Neutrophil (primary cell): ENCODE data around the gene GPR78.

Experiments
- H3K27ac ChIP-seq: fragments of 200-600 bp; sonication (generic); 2 replicates; pipeline ENCODE4 v1.5.1; 2016; ENCODE audit warnings: mild to moderate bottlenecking, moderate library complexity
- H3K27me3 ChIP-seq: fragments of 200-600 bp; sonication (generic); 2 replicates; pipeline ENCODE4 v1.6.0; 2016; ENCODE audit warnings: mild to moderate bottlenecking
- H3K36me3 ChIP-seq: fragments of 200-600 bp; sonication (generic); 2 replicates; pipeline ENCODE4 v1.5.1; 2017
- H3K4me1 ChIP-seq, 2 experiments: fragments of 200-600 bp in 1 of 2; sonication (generic) in 1 of 2; 1 replicate in 1 of 2; 2 replicates in 1 of 2; pipeline versions ENCODE4 v1.5.1 to v1.6.1; 2013 to 2016; ENCODE audit warnings: low read depth in 1 of 2, low read length in 1 of 2, mild to moderate bottlenecking in 1 of 2, moderate library complexity in 1 of 2; ENCODE audit not compliant: control insufficient read depth in 1 of 2, insufficient read depth in 1 of 2
- H3K4me3 ChIP-seq, 2 experiments: fragments of 200-600 bp in 1 of 2; sonication (generic) in 1 of 2; 1 replicate in 1 of 2; 2 replicates in 1 of 2; pipeline ENCODE4 v1.5.1; 2013 to 2016; ENCODE audit warnings: low read depth in 1 of 2, low read length in 1 of 2, mild to moderate bottlenecking in 1 of 2, moderate library complexity in 1 of 2
- H3K9me3 ChIP-seq: fragments of 200-600 bp; sonication (generic); 2 replicates; pipeline ENCODE4 v1.5.1; 2016
- CTCF ChIP-seq: fragments of 200-600 bp; sonication (generic); IDR thresholded peaks from 2 replicates; pipeline ENCODE4 v1.5.1; 2016; ENCODE audit warnings: antibody characterized with exemption

GPR78 gene

GRCh38 chr4:8543623-8544022 lies 36.6 kb upstream of the GPR78 start:
- H3K36me3 ChIP-seq: no peaks in the 10 kb centered on the region
- no peaks in the 10 kb centered on the region for H3K9me3 ChIP-seq
- H3K27me3 ChIP-seq: peaks cover 14% of the 10 kb centered on the region
- H3K4me3 ChIP-seq: no peak overlapping the region
- TF ChIP-seq CTCF: no peak
- H3K4me1 ChIP-seq: no peaks in the 10 kb centered on the region
- H3K27ac ChIP-seq: no peak overlapping the region

DNA sequence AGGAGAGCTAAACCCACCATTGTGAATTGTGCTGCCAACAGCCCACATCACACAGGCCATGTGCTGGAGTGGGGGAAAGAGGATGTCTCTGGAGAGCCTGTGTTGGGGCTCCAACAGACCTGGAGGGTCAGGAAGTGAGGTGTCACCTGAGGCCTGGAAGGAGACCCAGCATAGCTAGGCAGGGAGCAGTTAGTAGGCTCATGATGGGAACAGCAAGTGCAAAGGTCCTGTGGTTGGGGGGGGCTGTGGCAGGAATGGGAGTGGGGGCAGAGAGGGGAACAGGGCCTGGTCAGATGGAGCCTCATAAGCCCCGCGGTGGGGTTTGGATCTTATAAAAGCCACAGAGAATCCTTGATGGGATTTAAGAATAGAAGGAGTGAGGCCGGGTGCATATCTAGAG lies 35.9 kb upstream of the GPR78 start:
- no peaks in the 10 kb centered on the region for H3K4me1 ChIP-seq
- peaks cover 14% of the 10 kb centered on the region for H3K27me3 ChIP-seq
- H3K9me3 ChIP-seq: no peaks in the 10 kb centered on the region
- no peak overlapping the region for H3K4me3 ChIP-seq
- H3K36me3 ChIP-seq: no peaks in the 10 kb centered on the region
- no peak overlapping the region for H3K27ac ChIP-seq
- no peak for TF ChIP-seq CTCF

DNA sequence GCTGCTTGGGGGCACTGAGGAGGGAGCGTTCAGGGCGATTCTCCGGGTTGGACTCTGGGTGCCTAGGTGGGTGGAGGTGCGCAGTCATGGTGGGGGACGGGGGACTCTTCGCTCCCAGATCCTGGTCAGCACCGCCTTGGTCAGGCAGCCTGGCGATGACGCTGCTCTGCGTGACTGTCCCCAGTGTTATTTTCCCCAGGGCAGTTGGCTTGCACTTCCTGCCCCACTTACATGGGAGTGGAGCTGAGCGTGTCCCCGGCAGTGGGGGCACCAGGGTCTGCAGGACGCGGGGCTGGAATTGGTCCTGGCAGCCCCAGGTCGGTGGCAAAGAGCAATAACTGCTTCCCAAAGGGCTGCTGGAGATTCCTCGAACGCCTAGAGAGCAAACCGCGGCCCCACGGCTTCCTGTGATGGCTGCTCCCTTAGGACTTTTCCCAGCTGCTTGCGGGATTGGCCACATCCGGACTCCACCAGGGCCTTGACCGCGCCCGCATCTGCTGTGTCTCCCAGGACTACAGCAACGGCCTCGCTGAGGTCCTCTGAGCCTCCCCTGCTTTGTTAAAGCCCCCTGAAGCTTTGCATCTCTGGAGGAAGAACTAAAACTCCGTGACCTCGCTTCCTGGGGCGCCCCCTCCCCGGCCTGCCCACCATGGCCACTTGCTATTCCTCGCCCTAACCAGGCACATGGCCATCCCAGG lies 35.3 kb upstream of the GPR78 start:
- Histone ChIP-seq H3K27ac (no peak overlapping the region), H3K36me3 (no peaks in the 10 kb centered on the region), H3K4me1 (no peaks in the 10 kb centered on the region), H3K9me3 (no peaks in the 10 kb centered on the region), H3K27me3 (peaks cover 14% of the 10 kb centered on the region), H3K4me3 (no peak overlapping the region)
- no peak for TF ChIP-seq CTCF

DNA sequence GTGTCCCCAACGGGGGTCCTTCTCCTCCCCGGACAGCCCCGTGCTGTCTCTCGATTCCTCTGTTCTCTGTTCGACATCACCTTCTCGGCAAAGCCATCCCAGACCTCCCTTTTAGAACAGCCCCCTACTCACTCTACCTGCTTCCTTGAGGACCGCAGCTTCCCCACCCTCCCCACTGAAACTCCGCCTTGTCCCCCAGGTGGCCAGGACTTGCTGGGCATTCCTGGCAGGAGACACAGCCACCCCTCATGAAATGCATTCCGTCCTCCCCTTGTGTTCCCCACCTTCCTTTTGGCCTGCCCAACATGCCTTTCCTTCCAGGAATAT lies 34.8 kb upstream of the GPR78 start:
- no peaks in the 10 kb centered on the region for H3K4me1 ChIP-seq
- peaks cover 14% of the 10 kb centered on the region for H3K27me3 ChIP-seq

DNA sequence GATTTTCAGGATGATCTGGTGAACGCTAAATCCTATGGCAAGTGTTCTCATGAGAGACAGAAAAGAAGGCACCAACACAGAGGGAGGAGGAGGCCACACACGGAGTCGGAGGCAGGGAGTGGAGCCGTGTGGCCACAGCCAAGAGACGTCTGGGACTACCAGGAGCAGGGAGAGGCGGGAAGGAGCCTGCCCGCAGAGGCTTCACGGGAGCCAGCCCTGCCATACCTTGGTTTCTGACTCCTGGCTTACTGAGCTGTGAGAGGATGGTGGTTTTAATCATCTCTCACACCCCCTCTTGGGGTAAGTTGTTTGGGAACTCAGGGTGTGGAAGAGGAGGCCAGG lies 33.5 kb upstream of the GPR78 start:
- Histone ChIP-seq H3K4me3 (no peak overlapping the region), H3K27me3 (peaks cover 14% of the 10 kb centered on the region), H3K36me3 (no peaks in the 10 kb centered on the region), H3K4me1 (no peaks in the 10 kb centered on the region), H3K9me3 (no peaks in the 10 kb centered on the region), H3K27ac (no peak overlapping the region)
- TF ChIP-seq CTCF: no peak

More for the DNA sequence above, 34.8 kb upstream of the GPR78 start:
- no peaks in the 10 kb centered on the region for H3K9me3 ChIP-seq
- no peak overlapping the region for H3K4me3 ChIP-seq
- H3K27ac ChIP-seq: no peak overlapping the region
- TF ChIP-seq CTCF: no peak
- no peaks in the 10 kb centered on the region for H3K36me3 ChIP-seq
